Right ventricle myocardium inferior (tissue), 1 donor: ENCODE measurements around the gene PIGV. TPM values are rescaled to one million over a fixed set of nuclear protein-coding genes. Genes with fewer than 3 reads are reported as not detected.

ENCODE experiments used
- total RNA-seq: library from RNA; stranded (reverse); fragmentation: NEBNext Ultra II Directional; extraction: Animal tissue kit (Norgen Biotek cat#: 25700); gene quantifications from one replicate; pipeline ENCODE4 v1.2.1, GENCODE V29; 2021
- donor health status: DM: no; HTN: yes; CAD: no; lungs with severe emphysema.

PIGV gene
- total RNA-seq, 1 donor from 2014 or later = 6.1 TPM

Other genes starting within 250 kb of the PIGV start
- gene ARID1A, start 91.9 kb upstream of the PIGV start, total RNA-seq = 27.5 TPM
- gene ZDHHC18, start 38.7 kb downstream of the PIGV start, total RNA-seq = 17.7 TPM
- gene SFN, start 75.2 kb downstream of the PIGV start, total RNA-seq = not detected
- 14.9 TPM for gene GPN2, start 102.3 kb downstream of the PIGV start, total RNA-seq
- gene GPATCH3, start 112.5 kb downstream of the PIGV start, total RNA-seq = 10.9 TPM
- 4.7 TPM for gene NR0B2, start 126.0 kb downstream of the PIGV start, total RNA-seq
- gene NUDC, start 133.8 kb downstream of the PIGV start, total RNA-seq = 72.5 TPM
- gene KDF1, start 172.5 kb downstream of the PIGV start, total RNA-seq = 0.68 TPM
- 26.9 TPM for gene TRNP1, start 205.7 kb downstream of the PIGV start, total RNA-seq
- gene TENT5B, start 224.9 kb downstream of the PIGV start, total RNA-seq = 41.8 TPM